Stimulated activated CD8-positive, alpha-beta memory T cell treated with anti-CD3 and anti-CD28 coated beads, Interleukin-4, amount 100 ng/mL, for 1 hour (primary cell): ENCODE results near the gene NXPH2.
"Not testable (repeated sequence)": the region's sequence is repeated elsewhere in the genome, so short reads cannot be mapped to it uniquely, and the experiment has no call there.

ENCODE experiments used
- DNase-seq, 2 donors: peaks; one replicate each; pipeline ENCODE4 v3.0.0-alpha.2; 2020; ENCODE audit warnings: low read depth in 2 of 2, low spot score in 1 of 2

The NXPH2 gene

DNA sequence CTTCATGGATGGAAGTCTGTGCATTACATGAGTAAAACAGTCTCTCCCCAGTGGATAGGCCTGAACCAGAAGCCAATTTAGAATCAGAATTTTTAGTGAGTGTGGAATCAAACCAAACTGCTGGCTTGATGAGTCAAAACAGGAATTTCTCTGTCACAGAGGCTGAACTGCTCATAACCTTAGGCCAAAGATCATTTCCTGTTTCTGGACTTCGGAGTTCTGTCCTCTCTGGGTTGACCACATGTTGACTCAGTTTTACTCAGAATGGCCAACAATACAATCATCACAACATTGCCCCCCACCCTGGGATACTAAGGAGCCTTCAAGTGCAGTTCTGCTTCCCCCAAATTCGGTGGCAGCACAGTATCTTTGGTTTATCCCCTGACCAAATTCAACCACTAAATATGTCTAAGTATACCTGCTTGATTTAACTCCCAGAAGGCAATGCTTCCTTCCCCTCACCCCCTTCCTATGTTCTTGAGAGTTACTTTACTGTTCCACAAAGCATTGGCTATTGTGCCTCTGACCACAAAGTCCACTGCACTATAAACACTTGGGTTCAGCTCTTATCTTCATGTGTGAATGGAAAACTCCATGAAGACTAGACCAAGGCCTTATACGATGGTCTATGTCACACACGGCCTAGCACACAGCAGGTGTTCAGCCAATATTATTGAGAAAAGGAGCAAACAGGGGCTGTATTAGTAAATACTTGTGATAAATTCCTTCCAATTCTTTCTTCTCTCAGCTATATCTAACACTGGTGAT lies 67.8 kb downstream of the NXPH2 start:
- no peak for DNase-seq

DNA sequence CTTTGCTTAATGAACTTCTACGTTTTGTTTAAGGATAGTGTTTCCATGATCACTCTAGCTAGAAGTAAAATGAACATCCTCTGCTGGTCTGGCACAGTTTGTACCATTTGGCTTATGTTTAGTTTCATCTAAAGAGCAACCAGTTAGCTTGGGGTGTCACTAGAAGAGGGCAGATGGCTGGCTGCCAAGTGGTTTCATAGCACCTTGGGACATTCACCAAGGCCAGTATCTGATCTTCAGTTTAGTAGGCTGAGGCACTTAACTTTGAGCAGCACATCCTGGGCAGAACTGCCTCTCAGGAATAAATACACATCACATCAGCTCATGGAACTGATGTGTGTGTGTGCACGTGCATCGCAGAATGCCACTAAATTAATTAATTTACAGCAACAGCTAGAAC lies 68.4 kb downstream of the NXPH2 start:
- DNase-seq, result no peak

DNA sequence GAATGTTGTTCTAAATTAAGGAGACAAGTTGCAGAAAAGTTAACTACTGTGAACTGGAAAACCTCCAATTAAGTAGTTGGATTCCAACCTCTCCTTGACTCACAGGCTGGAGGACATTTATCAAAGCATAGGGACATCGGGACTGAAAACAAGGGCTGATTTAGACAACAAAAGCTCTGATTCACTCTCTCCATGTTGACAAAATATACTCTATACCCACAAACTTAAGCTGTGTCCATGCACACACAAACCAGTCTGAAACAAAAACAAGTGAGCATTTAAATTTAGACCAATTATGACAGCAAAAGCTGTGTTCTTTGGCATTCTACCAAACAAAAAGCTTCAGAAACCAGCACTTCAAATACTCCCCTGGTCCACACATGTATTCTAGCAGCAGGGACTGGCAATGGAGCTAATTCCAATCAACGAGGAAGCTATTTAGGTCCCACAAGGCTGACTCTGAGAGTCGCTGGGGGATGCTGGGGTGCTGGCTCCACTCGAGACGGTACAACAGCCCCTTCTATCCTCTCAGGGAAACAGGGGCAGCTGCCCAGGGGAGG lies 71.4 kb downstream of the NXPH2 start:
- DNase-seq, result no peak

DNA sequence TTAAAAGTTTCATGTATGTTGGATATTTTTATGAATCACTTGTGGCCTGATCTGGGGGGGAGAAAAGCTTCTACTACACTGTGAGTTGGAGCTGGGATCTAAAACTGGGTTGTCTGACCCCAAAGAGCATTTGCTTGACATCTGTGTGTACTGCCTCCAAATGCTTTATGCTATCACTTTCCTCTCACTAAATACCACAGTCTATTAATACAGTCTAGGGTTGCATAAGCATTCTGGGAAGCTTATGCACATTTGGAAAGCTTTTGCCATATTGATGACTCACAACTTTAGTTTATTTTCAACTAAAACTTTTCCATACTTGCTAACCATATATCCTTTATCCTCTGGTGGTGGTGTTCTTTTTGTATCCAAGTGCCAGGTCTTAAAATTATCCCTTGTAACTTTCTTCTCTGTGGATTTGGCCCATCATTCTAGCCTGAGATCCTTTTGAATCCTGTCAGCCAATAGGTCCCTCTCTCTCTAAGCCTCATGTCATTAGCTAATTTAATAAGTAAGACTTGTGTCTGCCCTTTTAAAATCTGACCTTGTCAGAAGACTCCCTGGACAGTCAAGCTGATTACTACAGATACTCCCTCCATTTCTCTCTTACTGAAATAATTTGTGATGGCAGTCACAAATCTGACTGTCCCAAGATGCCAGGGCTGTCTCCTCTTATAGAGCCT lies 72.7 kb downstream of the NXPH2 start:
- no peak for DNase-seq

DNA sequence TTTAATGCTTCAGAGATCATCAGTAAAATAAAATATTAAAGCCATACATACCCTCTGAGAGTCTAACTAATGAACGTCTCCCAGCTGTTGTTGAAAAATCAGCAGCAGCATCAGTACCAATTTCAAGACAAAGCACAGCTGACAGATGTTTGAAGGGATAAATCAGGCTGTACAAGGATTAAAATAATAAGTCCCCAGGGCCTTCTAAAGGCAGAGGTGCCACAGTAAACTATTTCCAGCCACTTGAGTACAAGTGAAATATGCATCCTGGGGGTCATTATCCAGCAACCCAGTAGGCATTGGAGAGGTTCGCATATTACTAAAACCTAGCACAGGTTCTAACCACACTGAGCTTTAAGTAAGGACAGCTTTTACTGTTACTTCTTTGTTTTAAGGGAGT lies 76.9 kb downstream of the NXPH2 start:
- DNase-seq, result no peak

DNA sequence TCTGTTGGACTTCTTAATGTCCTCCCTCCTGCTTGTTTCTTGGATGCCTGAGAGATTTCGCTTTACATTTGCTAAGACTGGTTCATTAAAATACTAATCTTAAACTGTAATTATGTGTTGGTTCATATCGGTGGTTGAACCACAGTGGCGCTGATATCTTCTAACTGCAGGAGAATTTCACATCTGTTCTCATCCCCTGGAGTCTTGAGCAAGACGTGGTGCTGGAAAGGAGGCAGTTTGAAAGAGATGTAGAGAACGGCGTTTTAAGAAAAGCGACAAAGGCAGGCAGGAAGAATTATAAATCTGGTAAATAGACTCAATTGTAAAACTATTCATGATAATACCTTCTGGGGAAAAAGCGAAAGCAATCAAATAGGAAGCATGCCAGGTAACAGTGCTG lies 79.5 kb downstream of the NXPH2 start:
- no peak for DNase-seq

DNA sequence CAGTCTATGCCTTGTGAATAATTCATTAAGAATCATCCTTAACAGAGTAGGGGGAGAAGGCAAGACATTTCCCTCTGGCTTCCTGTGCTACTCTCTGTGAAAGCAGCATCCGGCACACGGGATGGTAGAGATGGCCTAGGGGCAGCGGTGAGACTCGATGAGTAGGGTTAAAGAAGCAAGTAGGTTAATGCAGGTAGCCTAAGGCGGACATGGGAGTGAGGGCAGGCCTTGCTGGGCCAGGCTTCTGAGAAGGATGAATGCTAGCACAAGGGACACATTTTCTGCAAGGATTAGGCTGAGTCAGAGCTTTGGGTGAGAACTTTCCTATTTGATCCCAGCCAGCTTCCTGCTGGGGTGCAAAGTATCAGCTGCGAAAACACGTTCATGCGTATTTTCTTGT lies 80.8 kb downstream of the NXPH2 start:
- no peak for DNase-seq

DNA sequence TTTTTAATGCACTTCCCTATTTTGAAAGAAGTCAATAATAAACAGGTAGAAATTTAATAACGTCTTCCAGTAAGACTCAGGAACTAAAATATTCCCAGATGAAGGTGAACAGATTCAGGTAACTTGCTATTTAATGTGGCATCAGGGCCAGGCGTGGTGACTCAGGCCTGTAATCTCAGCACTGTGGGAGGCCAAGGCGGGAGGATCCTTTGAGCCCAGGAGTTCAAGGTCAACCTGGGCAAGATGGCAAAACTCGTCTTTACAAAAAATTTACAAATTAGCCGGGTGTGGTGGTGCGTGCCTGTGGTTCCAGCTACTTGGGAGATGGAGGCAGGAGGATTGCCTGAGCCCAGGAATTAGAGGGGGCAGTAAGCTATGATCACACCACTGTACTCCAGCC lies 81.8 kb downstream of the NXPH2 start:
- DNase-seq, result no peak

DNA sequence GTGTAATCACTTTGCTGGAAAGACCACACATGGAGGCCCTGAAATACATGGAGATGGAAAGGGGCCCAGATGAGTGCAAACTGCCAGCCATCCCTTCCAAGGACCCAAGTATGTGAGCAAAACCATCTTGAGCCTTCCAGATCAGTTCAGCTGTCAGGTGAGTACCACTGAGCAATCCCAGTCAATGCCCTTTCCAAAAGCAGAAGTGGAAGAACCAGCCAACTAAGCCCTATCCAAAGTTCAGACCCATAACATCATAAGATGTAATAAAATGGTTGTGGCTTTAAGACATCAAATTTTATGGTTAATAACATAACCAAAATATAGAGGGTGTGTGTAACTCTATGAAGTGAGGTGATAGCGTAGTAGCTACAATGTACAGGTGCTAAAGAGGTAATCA lies 88.5 kb downstream of the NXPH2 start:
- no peak for DNase-seq

DNA sequence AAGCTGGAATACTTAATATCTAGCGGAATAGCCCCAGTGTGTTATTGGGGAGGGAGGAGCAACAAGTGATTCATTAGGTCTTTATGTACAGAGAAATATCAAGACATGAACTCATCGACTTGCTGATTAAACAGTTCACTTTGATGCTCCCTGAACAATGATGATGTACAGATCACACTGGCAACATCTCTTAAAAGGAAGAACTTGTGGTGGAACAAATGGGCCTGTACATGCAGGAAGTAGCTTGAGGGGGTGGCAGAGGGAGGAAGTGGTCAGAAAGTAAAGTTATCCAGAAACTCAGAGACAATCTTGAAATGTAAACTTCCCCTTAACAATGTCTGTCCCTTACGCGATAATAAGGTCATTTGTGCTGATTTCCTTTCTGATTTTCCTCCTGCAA lies 90.5 kb downstream of the NXPH2 start:
- no peak for DNase-seq

DNA sequence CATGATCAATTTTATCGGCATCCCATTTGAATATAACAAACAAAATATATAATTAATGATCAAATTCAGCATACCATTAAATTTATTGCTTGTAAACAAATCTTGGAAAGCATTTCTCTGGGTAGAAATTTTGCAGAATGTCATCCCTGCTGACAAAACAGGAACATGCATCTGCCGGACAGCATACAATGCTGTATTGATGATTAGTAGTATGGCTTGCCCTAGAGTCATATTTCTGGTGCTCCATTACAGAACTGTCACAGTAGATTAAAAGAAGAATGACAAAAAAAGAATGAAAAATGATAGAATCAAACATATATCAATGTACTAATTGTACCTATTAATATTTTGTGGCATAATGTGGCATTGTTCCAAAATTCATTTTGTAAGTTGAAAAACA lies 98.0 kb downstream of the NXPH2 start:
- no peak for DNase-seq

DNA sequence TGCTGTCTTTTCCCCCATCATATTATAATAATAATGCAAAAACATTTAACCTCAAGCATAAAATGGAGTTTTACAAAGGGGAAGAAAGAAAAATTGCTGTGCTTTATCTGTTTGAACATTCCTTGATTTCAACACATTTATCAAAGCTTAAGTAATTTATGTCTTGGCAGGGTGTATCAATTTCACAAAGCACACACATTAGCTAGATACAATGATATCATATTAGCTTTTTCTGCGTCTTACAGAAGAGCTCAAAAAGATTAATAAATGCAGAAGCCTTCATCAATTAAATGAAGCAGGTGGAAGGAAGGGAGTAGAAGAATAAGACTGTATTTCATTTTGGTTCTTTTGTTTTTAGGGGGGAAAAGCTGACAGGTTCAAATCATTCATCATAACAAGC lies 103.0 kb downstream of the NXPH2 start:
- DNase-seq, result no peak

DNA sequence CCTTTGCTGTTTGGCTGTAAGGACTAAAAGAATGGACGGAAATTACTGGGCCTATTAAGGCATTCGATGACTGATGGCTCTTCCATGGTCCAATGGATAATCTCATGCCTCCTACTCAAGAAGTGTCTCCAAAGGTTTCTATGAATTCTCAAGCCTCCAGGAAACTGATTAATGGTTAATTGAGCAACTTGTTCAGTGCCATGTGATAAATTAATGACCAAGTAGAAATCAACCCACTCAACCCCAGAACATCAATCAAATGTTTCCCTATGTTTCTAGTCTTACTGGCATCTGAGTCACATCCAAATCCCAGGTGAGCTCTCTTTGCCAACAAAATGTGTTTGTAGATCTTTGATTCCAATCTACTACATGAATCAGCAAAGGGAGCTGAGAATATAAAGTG lies 103.6 kb downstream of the NXPH2 start:
- DNase-seq, result no peak

DNA sequence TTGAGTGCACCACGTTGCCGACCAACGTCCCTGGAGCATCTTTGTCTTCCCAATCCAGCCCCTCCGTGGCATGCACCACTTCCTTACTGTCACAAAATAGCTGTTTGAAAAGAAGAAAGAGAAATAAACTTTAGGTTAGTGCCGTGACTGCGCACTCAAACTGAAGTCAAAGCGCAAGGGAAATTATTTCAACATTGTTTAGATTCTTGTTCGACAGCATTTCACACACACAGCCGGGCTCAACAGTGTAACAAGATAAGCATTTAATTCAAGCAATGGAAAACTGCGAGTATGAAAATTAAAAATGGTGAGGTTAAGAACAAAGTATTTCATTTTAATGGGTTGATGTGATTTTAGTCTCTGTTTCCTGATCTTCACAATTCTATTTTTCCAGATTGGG lies 108.6 kb downstream of the NXPH2 start:
- DNase-seq, result no peak

DNA sequence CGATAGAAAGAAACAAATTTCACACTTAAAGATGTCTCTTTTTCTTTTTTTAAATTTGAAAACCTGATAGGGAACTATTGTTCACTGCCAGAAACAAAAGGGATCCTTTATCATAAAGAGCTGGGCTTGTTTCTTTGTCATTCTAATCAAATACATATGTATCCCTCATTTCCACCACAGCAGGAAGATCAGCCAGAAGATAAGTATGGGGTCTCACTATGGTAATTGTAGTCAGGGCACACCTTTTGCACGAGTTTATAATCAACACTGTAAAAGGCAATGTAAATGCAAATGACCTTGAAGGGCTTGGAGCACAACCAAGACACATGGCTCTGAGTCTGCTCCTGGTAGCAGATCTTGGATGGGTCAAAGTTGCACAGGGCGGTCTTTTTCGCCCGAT lies 109.5 kb downstream of the NXPH2 start:
- no peak for DNase-seq

DNA sequence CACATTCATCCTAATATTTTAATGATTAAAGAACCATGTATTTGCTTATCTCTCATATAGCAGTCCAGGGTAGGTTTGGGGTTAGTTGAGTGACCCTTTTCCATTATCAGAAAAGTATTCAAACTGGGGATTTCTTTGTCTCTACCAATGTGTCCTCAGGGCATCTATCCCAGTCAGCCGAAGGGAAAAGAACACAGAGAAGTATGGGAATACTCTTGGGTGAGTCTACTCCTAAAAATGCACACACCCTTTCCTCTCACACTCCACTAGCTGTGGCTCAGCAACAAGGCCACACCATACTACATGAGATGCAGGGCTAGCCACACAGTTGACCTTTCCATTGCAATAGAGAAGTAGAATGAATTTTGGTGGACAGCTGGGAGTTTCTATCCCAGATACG lies 114.3 kb downstream of the NXPH2 start:
- DNase-seq, result no peak

DNA sequence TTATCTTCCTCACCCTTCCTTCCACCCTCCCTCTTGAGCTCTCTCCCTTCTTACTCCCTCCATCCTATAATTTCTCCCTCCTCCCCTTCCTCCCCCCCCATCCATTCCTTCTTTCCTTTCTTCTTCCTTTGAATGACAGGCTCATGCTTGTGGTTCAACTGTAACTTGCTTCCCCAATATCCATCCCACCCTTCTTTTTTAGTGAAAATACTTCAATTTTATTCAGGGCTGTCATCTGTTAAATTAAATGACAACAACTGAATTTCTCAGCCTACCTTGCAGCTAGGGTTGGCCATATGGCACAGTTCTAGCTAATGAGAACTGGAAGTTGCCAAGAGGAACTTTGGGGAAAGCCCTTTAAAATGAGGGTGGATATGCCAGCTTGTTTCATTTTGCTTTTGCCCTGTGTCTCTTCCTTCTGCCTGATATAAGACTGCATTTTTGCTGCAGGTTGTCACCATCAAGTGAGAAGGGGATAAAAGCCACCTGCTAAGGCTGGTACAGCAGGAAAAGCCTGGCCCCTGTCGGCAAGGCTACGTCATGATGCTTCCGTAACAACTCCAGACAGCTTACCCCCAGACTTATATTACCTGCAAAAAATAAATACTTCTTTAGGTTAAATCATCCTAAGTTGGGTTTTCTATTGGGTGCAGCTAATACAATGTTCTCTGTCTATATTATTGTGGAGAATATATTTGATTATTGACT lies 121.8 kb downstream of the NXPH2 start:
- no peak for DNase-seq

DNA sequence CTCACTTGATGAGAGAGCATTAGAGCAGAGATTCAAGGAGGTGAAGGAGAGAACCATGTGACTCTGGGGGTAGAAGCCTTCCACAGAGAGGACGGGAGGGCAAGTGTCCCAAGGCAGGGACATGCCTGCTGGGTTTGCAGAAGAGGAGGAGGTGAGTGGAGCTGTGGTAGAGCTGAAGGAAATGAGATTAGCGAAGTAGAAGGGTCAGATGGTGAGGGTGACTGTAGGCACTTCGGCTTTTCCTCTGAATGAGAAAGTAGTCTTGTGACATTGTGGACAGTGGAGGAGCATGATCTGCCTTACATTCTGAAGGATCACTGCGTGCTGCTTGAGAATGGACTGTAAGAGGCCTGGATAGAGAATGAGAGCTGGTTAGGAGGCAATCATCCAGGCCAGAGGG lies 126.0 kb downstream of the NXPH2 start:
- no peak for DNase-seq

DNA sequence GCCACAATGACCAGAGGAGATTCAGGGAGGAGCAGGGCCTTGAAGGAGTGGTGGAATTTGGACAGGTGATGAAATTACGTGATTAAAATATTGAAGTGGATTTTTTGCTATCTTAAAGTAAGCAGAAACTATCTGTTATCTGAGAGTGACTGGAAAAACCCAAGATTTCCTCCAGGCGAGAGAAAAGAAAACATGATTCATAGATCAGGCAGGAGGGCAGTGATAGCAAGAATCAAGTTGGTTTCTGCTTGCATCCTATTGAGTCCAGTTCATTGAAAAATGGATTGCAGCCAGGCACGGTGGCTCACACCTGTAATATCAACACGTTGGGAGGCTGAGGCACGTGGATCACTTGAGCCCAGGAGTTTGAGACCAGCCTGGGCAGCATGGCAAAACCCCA lies 127.8 kb downstream of the NXPH2 start:
- no peak for DNase-seq

DNA sequence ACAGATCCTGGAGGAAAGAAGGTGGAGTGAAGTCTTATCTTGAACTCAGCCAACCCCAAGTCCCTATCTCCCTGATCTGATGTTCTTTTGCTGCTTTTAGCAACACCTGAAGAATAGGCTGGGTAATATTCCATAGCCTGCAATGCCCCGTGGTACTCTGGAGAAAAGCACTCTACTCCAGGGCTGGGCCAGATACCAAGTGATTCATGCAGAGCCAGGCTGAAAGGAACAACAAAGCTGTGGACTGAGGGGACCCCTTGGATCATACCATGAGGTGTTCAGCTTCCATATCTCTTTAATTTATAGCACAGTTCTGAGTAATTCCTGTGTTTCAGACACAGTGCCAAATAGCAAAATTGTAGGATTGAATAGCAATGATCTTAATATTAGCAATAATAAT lies 130.6 kb downstream of the NXPH2 start:
- no peak for DNase-seq

DNA sequence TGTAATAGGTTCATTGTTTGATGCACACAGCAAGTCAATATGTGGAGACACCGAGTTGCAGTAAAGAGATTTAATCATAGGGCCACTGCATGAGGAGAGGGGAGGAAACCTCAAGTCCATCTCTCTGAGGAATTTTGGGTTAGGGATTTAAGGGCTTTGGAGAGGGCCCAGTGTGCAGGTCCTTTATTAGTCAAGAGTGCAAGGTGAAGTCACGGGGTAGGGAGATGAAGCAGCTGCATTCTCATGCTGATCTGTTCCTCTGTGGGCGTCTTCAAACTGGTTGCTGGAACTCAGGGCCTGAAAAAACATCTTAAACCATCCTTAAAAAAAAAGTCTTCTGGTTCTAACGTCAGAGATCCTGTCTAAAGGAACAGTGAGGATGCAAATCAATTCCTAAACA lies 131.6 kb downstream of the NXPH2 start:
- DNase-seq, result no peak

DNA sequence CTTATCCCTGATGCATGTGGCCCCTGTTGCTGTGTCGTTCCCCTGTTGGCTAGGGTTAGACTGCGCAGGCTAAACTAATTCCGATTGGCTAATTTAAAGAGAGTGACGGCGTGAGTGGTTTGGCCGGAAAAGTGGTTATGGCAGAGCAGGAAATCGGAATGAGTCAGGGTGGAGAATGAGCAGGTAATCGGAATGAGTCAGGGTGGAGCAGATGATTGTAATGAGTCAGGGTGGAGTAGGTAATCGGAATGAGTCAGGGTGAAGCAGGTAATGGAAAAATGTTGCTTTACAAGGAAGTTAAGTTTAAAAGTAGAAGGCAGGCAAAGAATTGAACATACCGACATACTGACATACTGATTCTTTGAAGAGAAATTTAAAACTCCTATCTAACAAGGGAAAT lies 135.4 kb downstream of the NXPH2 start:
- not testable (repeated sequence) for DNase-seq
